Stimulated activated CD8-positive, alpha-beta memory T cell treated with anti-CD3 and anti-CD28 coated beads, Interleukin-15, amount 100 ng/mL, for 48 hours (primary cell): Measurements from ENCODE around the gene RUNX2.
A peak's percentile ranks its signal among the peaks of the same experiment; 100 is the strongest.

Experiments used
- DNase-seq, 2 donors: peaks; one replicate each; pipeline ENCODE4 v3.0.0-alpha.2; 2020; ENCODE audit warnings: low read depth in 2 of 2

RUNX2 gene

DNA sequence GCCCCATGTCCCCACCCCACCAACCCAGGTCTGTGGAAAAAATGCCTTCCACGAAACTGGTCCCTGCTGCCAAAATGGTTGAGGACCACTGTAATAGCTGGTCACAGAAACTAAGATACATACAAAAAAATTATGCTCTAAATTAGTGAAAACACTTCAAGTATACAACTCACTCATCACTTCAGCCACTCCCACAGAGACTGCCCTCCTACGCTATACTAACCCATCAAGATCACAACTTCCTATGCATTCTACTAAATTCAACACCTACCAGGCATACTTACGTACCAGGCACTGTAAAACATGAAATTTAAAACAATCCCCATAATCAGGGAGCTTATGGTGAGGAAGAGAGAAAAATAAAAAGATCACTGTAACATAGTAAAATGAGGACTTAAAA, 22.9 kb downstream of the RUNX2 start:
- no peak for DNase-seq

DNA sequence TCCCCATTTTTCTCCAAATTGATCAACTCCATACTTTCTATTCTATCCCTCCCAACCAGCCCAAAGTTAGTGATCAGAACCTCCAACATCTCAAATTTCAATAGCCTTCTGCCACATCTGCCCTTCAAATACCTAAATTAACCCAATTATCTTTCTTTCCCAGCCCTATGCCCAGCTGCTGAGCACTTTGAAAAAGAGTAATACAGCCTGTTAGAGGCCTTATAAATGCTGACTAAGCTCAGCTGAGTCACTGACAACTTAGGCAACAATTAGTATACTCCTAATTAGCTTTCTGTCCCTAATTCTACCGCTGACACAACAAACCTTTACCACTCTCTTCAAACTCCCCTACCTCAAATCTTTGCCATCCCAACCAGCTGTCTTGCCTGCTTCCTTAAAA, 23.5 kb downstream of the RUNX2 start:
- no peak for DNase-seq

- DNase-seq = no peak
Observed at GRCh38 chr6:45353654-45354053, 25.5 kb downstream of the RUNX2 start.

DNA sequence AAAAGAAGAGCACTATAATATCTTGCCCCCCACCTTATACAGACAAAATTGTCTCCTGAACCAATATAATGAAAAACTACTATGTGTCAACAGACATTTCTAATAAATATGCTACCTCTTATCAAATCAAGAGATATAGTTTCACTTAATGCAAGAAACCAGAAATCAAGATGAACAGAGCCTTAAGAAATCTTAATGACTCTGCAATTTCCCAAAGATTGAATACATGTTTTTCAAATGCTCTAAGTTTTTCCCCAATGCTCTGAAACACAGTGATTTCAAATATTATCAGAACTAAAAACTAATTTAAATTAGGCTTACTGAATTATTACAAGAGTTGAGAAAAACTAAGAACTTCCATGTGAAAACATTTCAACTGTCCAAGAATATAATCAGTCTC, 36.3 kb downstream of the RUNX2 start:
- DNase-seq = no peak

GRCh38 chr6:45365036-45365435, 36.9 kb downstream of the RUNX2 start:
- no peak for DNase-seq

DNA sequence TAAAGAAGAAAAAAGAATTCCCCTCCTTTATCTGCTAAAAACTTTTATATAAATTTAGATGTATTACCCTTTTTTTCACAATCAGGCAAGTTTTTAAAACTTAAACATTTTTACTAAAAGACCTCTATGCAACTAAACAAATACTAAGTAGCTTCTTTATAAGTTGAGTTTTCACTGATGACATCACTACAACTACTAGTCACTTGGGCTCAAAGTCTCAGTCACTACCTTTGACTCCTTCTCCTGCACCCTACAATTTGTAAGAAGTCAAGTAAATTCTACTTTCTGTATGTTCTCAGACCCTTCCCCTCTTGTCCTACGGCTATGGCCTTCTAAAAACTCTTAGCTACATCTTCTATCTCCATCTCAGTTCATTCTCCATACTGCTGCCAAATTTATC, 38.4 kb downstream of the RUNX2 start:
- no peak for DNase-seq

GRCh38 chr6:45367999-45368398, 39.9 kb downstream of the RUNX2 start:
- DNase-seq = no peak

- DNase-seq = no peak
Observed at GRCh38 chr6:45369870-45370269, 41.7 kb downstream of the RUNX2 start.

DNA sequence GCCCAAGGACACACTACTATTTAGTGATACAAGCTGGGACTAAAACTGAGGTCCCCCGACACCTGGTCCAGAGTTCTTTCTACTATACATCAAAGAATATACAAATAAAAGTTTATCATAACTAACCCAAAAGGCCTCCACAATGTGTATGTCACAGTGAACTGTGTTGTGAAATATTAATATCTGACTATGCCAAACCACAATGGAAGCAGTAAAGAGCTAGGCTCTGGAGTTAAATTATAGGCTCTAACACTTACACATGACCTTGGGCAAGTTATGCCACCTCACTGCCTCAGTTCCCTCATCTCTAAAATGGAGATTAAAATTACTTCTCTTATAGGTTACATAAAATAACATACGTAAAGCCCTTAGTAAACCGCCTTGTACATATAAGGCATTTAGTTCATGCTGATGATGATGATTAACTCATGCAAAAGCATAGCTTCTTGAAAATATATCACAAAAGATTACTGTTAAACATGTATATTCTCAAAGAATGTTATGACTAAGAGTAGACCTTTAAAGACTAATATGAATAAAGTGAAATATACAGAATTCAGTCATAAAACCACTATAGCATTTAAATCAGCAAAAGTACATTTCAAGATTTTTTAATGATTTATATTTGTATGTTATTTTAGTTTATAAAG, 43.9 kb downstream of the RUNX2 start:
- no peak for DNase-seq

- no peak for DNase-seq
Observed at GRCh38 chr6:45375449-45375848, 47.3 kb downstream of the RUNX2 start.

- no peak for DNase-seq
Observed at GRCh38 chr6:45376310-45377042, 48.3 kb downstream of the RUNX2 start.

DNA sequence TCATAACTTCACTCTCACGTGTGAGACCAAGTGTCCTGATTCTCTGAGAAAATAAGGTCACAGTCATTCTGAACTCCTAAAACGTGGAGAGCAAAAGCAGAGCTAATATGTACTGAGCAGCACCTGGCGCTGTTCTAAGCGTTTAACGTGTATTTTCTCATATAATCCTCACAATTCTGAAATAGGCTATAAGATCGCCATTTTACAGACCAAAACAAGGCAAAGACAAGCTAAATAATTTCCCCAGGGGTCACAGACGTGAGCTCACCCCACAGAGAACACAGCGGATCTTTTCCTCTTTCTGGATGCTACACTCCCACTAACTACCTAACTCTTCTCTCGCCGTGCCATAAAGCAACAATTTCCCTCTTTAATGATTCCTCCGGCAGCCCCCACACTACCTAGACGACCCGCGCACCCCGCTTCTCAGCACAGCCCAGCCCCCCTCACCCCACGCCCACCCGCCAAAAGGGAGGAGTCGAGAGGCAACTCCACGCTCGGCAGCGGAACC, 49.0 kb downstream of the RUNX2 start:
- no peak for DNase-seq

DNA sequence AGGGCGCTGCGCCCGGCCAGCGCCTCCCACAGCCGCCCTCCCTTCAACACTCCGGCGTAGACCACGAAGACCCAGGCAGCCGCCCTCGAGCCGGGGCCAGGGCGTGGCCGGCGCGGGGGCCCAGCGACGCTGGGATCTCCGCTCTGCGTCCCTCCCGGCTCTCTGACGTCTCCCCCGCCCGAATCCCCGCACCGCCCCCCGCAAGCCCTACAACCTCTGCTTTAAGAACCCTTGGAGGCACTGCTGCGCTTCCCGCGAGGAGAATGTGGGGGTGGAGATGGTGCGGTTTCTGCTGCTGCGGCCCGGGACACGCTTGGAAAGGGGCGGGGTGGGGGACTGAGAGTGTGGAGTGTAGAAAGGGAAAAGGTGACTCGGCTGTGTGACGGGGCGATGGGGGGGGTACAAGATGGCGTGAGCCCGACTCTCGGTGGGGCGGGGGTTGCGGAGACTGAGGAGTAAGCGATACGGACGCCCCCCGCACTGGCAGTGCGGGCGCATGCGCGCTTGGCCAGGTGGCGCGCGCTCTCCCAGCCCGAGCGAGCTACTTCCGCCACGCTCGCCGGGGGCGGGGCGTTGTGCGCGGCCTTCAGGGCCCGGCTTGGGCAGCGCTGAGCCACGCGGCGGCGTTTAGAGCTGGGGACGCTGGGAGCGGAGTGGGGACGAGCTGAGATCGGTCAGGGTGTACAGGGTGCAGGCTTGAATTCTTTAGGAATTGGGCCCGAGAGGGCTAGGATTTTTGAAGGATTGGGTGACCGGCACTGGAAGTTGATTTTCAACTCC, 49.6 kb downstream of the RUNX2 start, which contains the start of gene SUPT3H:
SUPT3H (minus strand) TSS at position 381 of the 780 bp plus-strand sequence.
- peak; percentile 94 to 96 for DNase-seq

DNA sequence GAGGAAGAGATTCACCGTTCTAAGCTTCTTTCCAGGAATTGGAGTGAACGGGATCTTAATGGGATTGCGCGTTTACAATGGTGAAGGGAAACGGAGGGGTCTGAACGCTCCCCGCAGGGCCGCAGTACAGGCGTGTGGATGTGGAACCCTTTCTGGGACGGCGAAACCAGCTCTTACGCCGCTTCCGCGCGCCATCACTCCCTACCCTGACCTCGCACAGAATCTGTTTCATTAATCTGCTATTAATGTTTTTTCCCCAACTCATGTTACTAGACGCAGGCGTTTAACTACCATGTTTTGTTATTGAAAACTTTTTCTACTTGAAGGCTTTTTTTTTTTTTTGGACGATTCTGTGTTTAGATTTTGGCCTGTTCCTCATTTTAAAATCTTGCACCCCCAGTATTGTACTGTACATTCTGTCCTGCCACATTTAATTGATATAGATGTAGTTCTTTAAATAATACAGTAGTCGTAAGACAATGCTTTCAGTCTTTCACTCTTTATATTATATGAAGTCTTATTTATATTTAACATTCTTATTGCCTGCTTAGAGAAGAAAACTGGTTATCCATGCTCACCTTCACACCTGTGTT, 50.3 kb downstream of the RUNX2 start:
- DNase-seq = peak; percentile 4 to 18

- no peak for DNase-seq
Observed at GRCh38 chr6:45382391-45382790, 54.3 kb downstream of the RUNX2 start.

DNA sequence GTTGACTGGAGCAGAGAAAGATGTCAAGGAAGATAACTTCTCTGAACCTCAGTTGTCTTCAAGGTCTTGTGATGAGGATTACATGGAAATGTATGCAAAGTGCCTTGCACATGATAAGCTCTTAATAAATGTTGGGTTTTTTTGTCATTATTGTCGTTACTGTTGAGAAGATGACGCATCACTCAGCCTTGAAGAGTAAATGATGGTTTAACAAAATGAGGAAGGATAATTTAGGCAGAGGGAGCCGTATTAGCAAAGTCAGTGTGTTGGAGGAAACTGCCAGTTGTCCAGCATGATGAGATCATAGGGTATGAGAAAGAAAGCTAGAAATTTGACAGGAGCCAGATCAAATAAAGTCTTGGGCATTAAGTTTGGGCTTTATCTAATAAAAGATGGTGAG, 58.4 kb downstream of the RUNX2 start:
- DNase-seq = no peak

- no peak for DNase-seq
Observed at GRCh38 chr6:45387236-45387635, 59.1 kb downstream of the RUNX2 start.

GRCh38 chr6:45388328-45388727, 60.2 kb downstream of the RUNX2 start:
- no peak for DNase-seq

GRCh38 chr6:45394586-45395095, 66.5 kb downstream of the RUNX2 start:
- no peak for DNase-seq

DNA sequence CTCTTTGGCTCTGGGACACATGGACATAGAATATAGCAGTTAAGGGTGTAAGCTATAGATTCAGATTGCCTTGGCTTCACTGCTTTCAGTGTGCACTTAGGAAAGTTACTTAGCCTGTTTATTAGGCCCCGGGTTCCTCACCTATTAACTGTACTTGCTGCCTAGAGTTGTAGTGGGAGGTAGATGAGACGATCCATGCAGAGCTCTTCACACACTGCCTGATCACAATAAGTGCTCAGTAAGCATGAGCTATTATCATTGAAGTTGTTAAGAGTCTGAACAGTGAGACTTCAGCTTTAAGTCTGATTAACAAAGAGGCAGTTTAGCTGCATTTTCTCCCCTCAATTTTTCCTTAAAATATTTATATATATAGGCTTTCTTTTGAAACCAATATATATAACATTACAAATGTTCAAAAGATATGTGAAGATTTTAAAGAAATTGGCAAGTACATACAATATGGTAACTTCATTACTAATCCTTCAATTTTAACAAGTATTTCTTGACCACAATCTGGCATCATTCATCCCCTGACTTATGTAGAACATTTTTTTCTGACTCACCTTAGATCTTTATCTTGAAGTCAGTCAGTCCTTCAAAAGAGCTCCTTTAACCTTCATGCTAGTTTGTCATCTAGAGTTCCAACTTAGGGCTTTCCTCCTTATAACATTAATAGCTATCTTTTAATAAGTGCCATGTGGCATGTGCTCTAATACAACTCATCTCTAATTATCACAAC, 70.1 kb downstream of the RUNX2 start:
- no peak for DNase-seq

DNA sequence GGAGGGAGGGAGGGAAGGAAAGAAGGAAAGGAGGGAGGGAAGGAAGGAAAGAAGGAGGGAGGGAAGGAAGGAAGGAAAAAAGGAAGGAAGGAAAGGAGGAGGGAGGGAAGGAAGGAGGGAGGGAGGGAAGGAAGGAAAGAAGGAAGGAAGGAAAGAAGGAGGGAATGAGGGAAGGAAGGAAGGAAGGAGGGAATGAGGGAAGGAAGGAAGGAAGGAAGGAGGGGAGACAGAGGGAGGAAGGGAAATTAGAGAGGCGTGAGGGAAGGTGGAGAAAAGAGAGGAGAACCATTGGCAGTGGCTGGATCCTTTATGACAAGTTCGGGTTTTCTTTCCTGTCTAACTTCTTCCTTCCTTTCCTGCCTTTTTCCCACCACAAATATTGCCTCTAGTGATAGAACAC, 71.9 kb downstream of the RUNX2 start:
- no peak for DNase-seq
